Body of pancreas (tissue), 4 donors: ENCODE data around the gene ARPIN. TPM values are rescaled to one million over a fixed set of nuclear protein-coding genes. Genes with fewer than 3 reads are reported as not detected.

ENCODE experiments used
- ATAC-seq: fragments of 150-250 bp; one replicate; pipeline ENCODE4 v1.9.1; 2016
- DNase-seq, 4 donors: peaks; one replicate each; pipeline ENCODE4 v3.0.0-alpha.2; 2019
- H3K27ac ChIP-seq, 4 donors: fragments of 200-600 bp; sonication (generic); 1 replicate in 3 of 4; 2 replicates in 1 of 4; pipeline versions ENCODE4 v1.5.1 to v1.6.1; 2016 to 2019; ENCODE audit warnings: mild to moderate bottlenecking in 1 of 4, mixed read lengths in 1 of 4, moderate library complexity in 1 of 4
- H3K27me3 ChIP-seq, 2 donors: fragments of 200-600 bp; sonication (generic); one replicate each; pipeline ENCODE4 v1.6.0; 2016; ENCODE audit warnings: mild to moderate bottlenecking in 1 of 2
- H3K36me3 ChIP-seq, 2 donors: fragments of 200-600 bp; sonication (generic); replicated peaks in 1 of 2; 2 replicates each; pipeline ENCODE4 v1.5.1; 2016; ENCODE audit warnings: low read depth in 2 of 2; ENCODE audit not compliant: insufficient read depth in 1 of 2
- H3K4me1 ChIP-seq: fragments of 200-600 bp; sonication (generic); one replicate; pipeline ENCODE4 v1.6.0; 2016
- H3K4me3 ChIP-seq, 2 donors: fragments of 200-600 bp; sonication (generic); 1 replicate in 1 of 2; 2 replicates in 1 of 2; pipeline ENCODE4 v1.5.1; 2016 to 2019
- H3K9me3 ChIP-seq, 3 donors: fragments of 200-600 bp; sonication (generic); 1 replicate in 2 of 3; 2 replicates in 1 of 3; pipeline ENCODE4 v1.5.1; 2016
- CTCF ChIP-seq, 7 experiments: fragments of 450-650 bp in 4 of 7; fragments of 200-600 bp in 3 of 7; sonication (generic) in 3 of 7; IDR thresholded peaks; one replicate each; pipeline ENCODE4 v1.5.1; 2016 to 2019; ENCODE audit warnings: antibody characterized with exemption in 7 of 7
- POLR2A ChIP-seq, 3 donors: fragments of 450-650 bp; IDR thresholded peaks; one replicate each; pipeline ENCODE4 v1.6.1; 2016; ENCODE audit warnings: antibody characterized with exemption in 3 of 3, mild to moderate bottlenecking in 2 of 3
- WGBS, 2 donors: methylation state at CpG; one replicate each; pipeline ENCODE4 v1.1.5; 2017; 5-methylcytosine and 5-hydroxymethylcytosine counted together
- intact Hi-C: fragments of 100-400 bp; cut with DNase I; formaldehyde crosslinking; loops from one replicate; pipeline ENCODE4 v1.15.1; 2023
- microRNA-seq, 2 donors: library from miRNA; unstranded; fragments of <30 nt; microRNA quantifications; one replicate each; pipeline ENCODE4, GENCODE V29; 2016; ENCODE audit warnings: borderline number of aligned reads in 2 of 2, borderline replicate concordance in 2 of 2
- small RNA-seq: library from RNA; depleted of rRNA; stranded (forward); fragments of <200 nt; gene quantifications from one replicate; pipeline ENCODE3, GENCODE V24; 2016
- total RNA-seq, 2 donors: library from RNA; depleted of rRNA; stranded (reverse); fragments of >200 nt; gene quantifications; one replicate each; pipeline ENCODE4 v1.1.0, GENCODE V29; 2016

Gene ARPIN
- total RNA-seq, 2 donors from 2014 or later = 23.1 to 40.5 TPM

- no peaks in the 10 kb centered on the region for H3K36me3 ChIP-seq
- H3K27me3 ChIP-seq = no peaks in the 10 kb centered on the region
- peaks cover 33% of the 10 kb centered on the region for H3K4me1 ChIP-seq
- peak overlapping the region in 1 of 4 donors; percentile 48 for H3K27ac ChIP-seq
- WGBS, 2 donors = 62 to 79% methylated on average over 2 of the region's 2 CpGs
- DNase-seq = no peak
- ATAC-seq = no peak
- intact Hi-C loops = no loop called here
- no peak for TF ChIP-seq CTCF (IDR thresholded peaks at IDR 0.05)
- no peak for TF ChIP-seq POLR2A (IDR thresholded peaks at IDR 0.05)
- no peaks in the 10 kb centered on the region for H3K9me3 ChIP-seq
- no peak overlapping the region for H3K4me3 ChIP-seq
These were observed 63.8 kb downstream of the ARPIN start for GRCh38 chr15:89848970-89849292.

- H3K4me3 ChIP-seq = no peak overlapping the region
- intact Hi-C loops = no loop called here
- no peak for ATAC-seq
- peaks cover 26% of the 10 kb centered on the region for H3K4me1 ChIP-seq
- no peaks in the 10 kb centered on the region for H3K9me3 ChIP-seq
- WGBS, 2 donors = 90 to 91% methylated on average over 2 of the region's 2 CpGs
- H3K36me3 ChIP-seq = no peaks in the 10 kb centered on the region
- no peaks in the 10 kb centered on the region for H3K27me3 ChIP-seq
- H3K27ac ChIP-seq = no peak overlapping the region
- DNase-seq = no peak
- no peak for TF ChIP-seq POLR2A (IDR thresholded peaks at IDR 0.05)
- no peak for TF ChIP-seq CTCF (IDR thresholded peaks at IDR 0.05)
These were observed 65.7 kb downstream of the ARPIN start for GRCh38 chr15:89847101-89847500.

- no peak for DNase-seq
- WGBS, 2 donors = 74 to 76% methylated on average over 5 of the region's 5 CpGs
- no peak overlapping the region for H3K4me3 ChIP-seq
- TF ChIP-seq POLR2A (IDR thresholded peaks at IDR 0.05) = no peak
- no peak for TF ChIP-seq CTCF (IDR thresholded peaks at IDR 0.05)
- no peaks in the 10 kb centered on the region for H3K27me3 ChIP-seq
- no peaks in the 10 kb centered on the region for H3K36me3 ChIP-seq
- no peaks in the 10 kb centered on the region for H3K9me3 ChIP-seq
- no peak for ATAC-seq
- H3K4me1 ChIP-seq = peaks cover 9% of the 10 kb centered on the region
- intact Hi-C loops = no loop called here
- H3K27ac ChIP-seq = peak overlapping the region in 2 of 4 donors; percentile 0 to 17
These were observed 67.4 kb downstream of the ARPIN start for GRCh38 chr15:89845305-89845893.

Small RNAs within 50 kb of the gene (microRNA-seq; reads per million reads assigned to microRNA genes)
- gene MIR5009 = 0 reads per million in 2 donors
- gene MIR5094 = 0 to 0.45 reads per million in 2 donors

Small RNAs within 50 kb of the gene (small RNA-seq; reads per million reads assigned to genes)
- gene MIR5009 (not detected), gene MIR5094 (not detected), gene RNU6-1111P (not detected), gene RNU7-111P (not detected)

Other genes with a start within 250 kb of the ARPIN start
- 100 to 1,000 TPM in 1 of 2 donors, 10 to 100 TPM in 1; 13.0 to 277 TPM for gene PLIN1, start 233.6 kb downstream of the ARPIN start, total RNA-seq
- 10 to 100 TPM; 14.5 to 25.1 TPM for gene PEX11A, start 222.2 kb downstream of the ARPIN start, total RNA-seq
- under 1 TPM in 1 of 2 donors, not detected in 1; 0.66 TPM for gene WDR93, start 222.1 kb downstream of the ARPIN start, total RNA-seq
- gene MESP1, start 161.7 kb downstream of the ARPIN start, total RNA-seq = 1 to 10 TPM; 2.1 to 4.3 TPM
- gene MESP2, start 136.6 kb downstream of the ARPIN start, total RNA-seq = 1 to 10 TPM in 1 of 2 donors, not detected in 1; 1.8 TPM
- gene ANPEP, start 98.1 kb downstream of the ARPIN start, total RNA-seq = 100 to 1,000 TPM; 361 to 733 TPM
- 10 to 100 TPM; 32.3 to 57.6 TPM for gene AP3S2, start 19.0 kb downstream of the ARPIN start, total RNA-seq
- 10 to 100 TPM; 18.1 to 34.5 TPM for gene ZNF710, start 88.4 kb upstream of the ARPIN start, total RNA-seq
- 10 to 100 TPM; 77.5 to 78.6 TPM for gene IDH2, start 189.5 kb upstream of the ARPIN start, total RNA-seq